Measurements from ENCODE around the gene ABCA9.

GRCh38 chr17:69075823-69076222 is 15.1 kb upstream of the ABCA9 start:
- no peak for TF ChIP-seq POLR2A (IDR thresholded peaks at IDR 0.05)
- TF ChIP-seq CTCF (IDR thresholded peaks at IDR 0.05), result no peak

Data from body of pancreas (tissue), 4 donors.